Mucosa of descending colon (tissue), 3 donors: Measurements from ENCODE around the gene NOL11. TPM values are rescaled to one million over a fixed set of nuclear protein-coding genes. Genes with fewer than 3 reads are reported as not detected.

Experiments
- ATAC-seq: fragments of 200-7000 bp; cut with Tn5 transposase; one replicate; pipeline ENCODE4 v1.9.1; 2020; ENCODE audit warnings: mild to moderate bottlenecking, moderate library complexity
- DNase-seq, 3 donors: peaks; one replicate each; pipeline ENCODE4 v3.0.0-alpha.2; 2020
- H3K36me3 ChIP-seq: fragments of 200-600 bp; one replicate; pipeline ENCODE4 v1.8.0; 2021; ENCODE audit warnings: low read depth, mild to moderate bottlenecking
- H3K4me1 ChIP-seq: fragments of 200-600 bp; one replicate; pipeline ENCODE4 v1.8.0; 2021; ENCODE audit warnings: low read depth, mild to moderate bottlenecking
- H3K4me3 ChIP-seq: fragments of 200-600 bp; one replicate; pipeline ENCODE4 v1.8.0; 2021; ENCODE audit warnings: mild to moderate bottlenecking
- H3K9me3 ChIP-seq: fragments of 200-600 bp; one replicate; pipeline ENCODE4 v1.8.0; 2021; ENCODE audit warnings: mild to moderate bottlenecking
- CTCF ChIP-seq: fragments of 200-600 bp; IDR thresholded peaks from one replicate; pipeline ENCODE4 v1.8.0; 2022; ENCODE audit warnings: antibody characterized with exemption, mild to moderate bottlenecking
- intact Hi-C, 2 donors: fragments of 100-400 bp; cut with DNase I in 1 of 2; cut with micrococcal nuclease in 1 of 2; formaldehyde crosslinking; loops; one replicate each; pipeline versions ENCODE4 v1.11.0 to v1.11.1; 2022; cut with DNase I, micrococcal nuclease
- total RNA-seq, 3 donors: library from RNA; stranded (reverse); fragmentation: NEBNext Ultra II Directional in 2 of 3; extraction: Animal tissue kit (Norgen Biotek cat#: 25700) in 2 of 3; gene quantifications; one replicate each; pipeline versions ENCODE4 v1.2.1 to v1.2.4, GENCODE V29; 2021 to 2023
- donor health status: DM: no; HTN: no; CAD: no; lungs with moderate emphysema.
- donor health status: DM: no; HTN: no; CAD: no.
- donor health status: DM: no; HTN: yes; CAD: no.

Gene NOL11
- total RNA-seq, 3 donors from 2014 or later: 34.9 to 37.1 (median 35.1) TPM

GRCh38 chr17:67708378-67708777 is 9.4 kb upstream of the NOL11 start:
- no peak for TF ChIP-seq CTCF
- no peak overlapping the region for H3K4me3 ChIP-seq
- intact Hi-C loops: no loop called here

GRCh38 chr17:67711916-67712315 is 5.8 kb upstream of the NOL11 start:
- DNase-seq (no peak), ATAC-seq (no peak)
- H3K4me1 ChIP-seq: no peaks in the 10 kb centered on the region
- intact Hi-C loops: no loop called here
- no peak for TF ChIP-seq CTCF
- no peaks in the 10 kb centered on the region for H3K36me3 ChIP-seq
- H3K4me3 ChIP-seq: no peak overlapping the region
- H3K9me3 ChIP-seq: no peaks in the 10 kb centered on the region

More at GRCh38 chr17:67708378-67708777, 9.4 kb upstream of the NOL11 start:
- DNase-seq: no peak
- ATAC-seq: no peak
- H3K9me3 ChIP-seq: no peaks in the 10 kb centered on the region
- no peaks in the 10 kb centered on the region for H3K36me3 ChIP-seq
- no peaks in the 10 kb centered on the region for H3K4me1 ChIP-seq

GRCh38 chr17:67712375-67712774 is 5.4 kb upstream of the NOL11 start:
- intact Hi-C loops: no loop called here
- H3K36me3 ChIP-seq: peaks cover 2% of the 10 kb centered on the region

GRCh38 chr17:67713169-67713568 is 4.6 kb upstream of the NOL11 start:
- intact Hi-C loops: no loop called here
- no peak for ATAC-seq
- Histone ChIP-seq H3K4me1 (no peaks in the 10 kb centered on the region), H3K36me3 (peaks cover 6% of the 10 kb centered on the region), H3K4me3 (no peak overlapping the region), H3K9me3 (no peaks in the 10 kb centered on the region)
- DNase-seq: no peak
- no peak for TF ChIP-seq CTCF

More at GRCh38 chr17:67712375-67712774, 5.4 kb upstream of the NOL11 start:
- Histone ChIP-seq H3K4me1 (no peaks in the 10 kb centered on the region), H3K4me3 (no peak overlapping the region), H3K9me3 (no peaks in the 10 kb centered on the region)
- TF ChIP-seq CTCF: no peak
- ATAC-seq (no peak), DNase-seq (no peak)

GRCh38 chr17:67716405-67716798 is 1.3 kb upstream of the NOL11 start:
- intact Hi-C loops: no loop called here
- no peak for TF ChIP-seq CTCF
- ATAC-seq: no peak
- DNase-seq: no peak
- Histone ChIP-seq H3K36me3 (peaks cover 6% of the 10 kb centered on the region), H3K9me3 (no peaks in the 10 kb centered on the region), H3K4me1 (peaks cover 13% of the 10 kb centered on the region), H3K4me3 (no peak overlapping the region)

- Histone ChIP-seq H3K36me3 (peaks cover 6% of the 10 kb centered on the region), H3K9me3 (no peaks in the 10 kb centered on the region), H3K4me1 (peaks cover 13% of the 10 kb centered on the region), H3K4me3 (peak overlapping the region; percentile 93)
- no peak for TF ChIP-seq CTCF
- ATAC-seq (no peak), DNase-seq (no peak)
- intact Hi-C loops: no loop called here
These were observed 528 bp upstream of the NOL11 start for GRCh38 chr17:67717192-67717623.
